GDM1 (cell line): ENCODE results near the gene RUNX2.
"Not testable (repeated sequence)": the region's sequence is repeated elsewhere in the genome, so short reads cannot be mapped to it uniquely, and the experiment has no call there.

Experiments used
- DNase-seq: peaks from one replicate; lab custom pipeline; 2025; lab: John Stamatoyannopoulos, UW

Gene RUNX2

DNA sequence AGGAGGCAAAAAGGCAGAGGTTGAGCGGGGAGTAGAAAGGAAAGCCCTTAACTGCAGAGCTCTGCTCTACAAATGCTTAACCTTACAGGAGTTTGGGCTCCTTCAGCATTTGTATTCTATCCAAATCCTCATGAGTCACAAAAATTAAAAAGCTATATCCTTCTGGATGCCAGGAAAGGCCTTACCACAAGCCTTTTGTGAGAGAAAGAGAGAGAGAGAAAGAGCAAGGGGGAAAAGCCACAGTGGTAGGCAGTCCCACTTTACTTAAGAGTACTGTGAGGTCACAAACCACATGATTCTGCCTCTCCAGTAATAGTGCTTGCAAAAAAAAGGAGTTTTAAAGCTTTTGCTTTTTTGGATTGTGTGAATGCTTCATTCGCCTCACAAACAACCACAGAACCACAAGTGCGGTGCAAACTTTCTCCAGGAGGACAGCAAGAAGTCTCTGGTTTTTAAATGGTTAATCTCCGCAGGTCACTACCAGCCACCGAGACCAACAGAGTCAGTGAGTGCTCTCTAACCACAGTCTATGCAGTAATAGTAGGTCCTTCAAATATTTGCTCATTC lies at the start of gene RUNX2:
Gene RUNX2 (plus strand): TSS at position 375 of the 567 bp plus-strand sequence. CDS start 397 bp downstream, outside the sequence.
- DNase-seq, result peak; percentile 2

DNA sequence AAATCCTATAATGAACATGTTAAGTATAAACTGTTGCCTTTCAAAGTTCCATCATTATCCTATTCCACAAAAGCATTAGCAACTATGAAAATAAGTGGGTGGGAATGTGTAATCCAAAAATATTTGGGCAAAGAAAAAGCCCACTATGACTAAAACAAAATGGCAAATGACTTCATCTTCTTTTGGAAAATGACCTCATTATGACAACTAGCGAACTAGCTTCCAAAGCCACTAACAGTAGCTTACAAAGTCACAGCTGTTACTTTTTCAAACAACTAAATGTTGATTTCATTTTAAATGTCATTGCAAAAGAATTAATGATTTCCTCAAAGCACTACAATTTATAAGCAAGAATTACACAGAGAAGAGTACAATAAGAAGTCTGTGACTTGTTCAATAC lies 49.8 kb upstream of the RUNX2 start:
- no peak for DNase-seq

DNA sequence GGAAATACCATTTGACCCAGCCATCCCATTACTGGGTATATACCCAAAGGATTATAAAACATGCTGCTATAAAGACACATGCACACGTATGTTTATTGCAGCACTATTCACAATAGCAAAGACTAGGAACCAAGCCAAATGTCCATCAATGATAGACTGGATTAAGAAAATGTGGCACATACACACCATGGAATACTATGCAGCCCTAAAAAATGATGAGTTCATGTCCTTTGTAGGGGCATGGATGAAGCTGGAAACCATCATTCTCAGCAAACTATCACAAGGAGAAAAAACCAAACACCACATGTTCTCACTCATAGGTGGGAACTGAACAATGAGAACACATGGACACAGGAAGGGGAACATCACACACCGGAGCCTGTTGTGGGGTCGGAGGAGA lies 41.4 kb upstream of the RUNX2 start:
- not testable (repeated sequence) for DNase-seq

DNA sequence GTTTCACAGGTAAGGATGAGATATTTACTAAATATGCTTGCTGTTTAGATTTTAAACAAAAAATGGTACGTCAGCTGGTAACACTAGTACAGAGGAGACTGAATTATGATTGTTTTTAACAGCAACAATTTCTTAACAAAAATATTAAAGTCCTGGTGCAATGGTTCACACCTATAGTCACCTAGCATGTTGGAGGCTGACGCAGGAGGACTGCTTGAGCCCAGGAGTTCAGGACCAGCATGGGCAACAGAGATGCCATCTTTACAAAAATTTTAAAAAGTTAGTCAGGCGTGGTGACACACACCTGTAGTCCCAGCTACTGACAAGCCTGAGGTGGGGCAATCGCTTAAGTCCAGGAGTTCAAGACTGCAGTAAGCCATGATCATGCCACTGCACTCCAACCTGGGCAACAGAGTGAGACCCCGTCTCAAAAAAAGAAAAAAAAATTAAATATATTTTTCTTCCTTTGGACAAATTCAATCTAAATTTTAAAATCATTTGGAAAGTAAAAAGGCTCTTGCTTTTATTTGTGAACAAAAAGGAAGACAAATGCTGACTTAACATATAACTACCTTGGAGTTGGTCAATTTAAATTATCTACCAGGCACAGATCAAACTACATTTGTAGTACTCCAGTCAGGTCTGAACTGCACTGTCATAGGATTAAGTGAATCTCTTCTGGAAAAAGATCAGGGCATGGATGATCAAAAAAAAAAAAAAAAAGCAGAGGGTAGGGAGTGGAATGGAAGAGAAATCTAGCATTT lies 38.2 kb upstream of the RUNX2 start:
- no peak for DNase-seq

DNA sequence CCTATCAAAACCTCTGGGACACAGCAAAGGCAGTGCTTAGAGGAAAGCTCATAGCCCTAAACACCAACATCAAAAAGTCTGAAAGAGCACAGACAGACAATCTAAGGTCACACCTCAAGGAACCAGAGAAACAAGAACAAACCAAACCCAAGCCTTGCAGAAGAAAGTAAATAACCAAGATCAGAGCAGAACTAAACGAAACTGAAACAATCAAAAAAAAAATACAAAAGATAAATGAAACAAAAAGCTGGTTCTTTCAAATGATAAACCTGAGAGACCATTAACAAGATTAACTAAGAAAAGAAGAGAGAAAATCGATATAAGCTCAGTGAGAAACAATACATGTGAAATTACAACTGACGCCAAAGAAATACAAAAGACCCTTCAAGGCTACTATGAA lies 34.8 kb upstream of the RUNX2 start:
- no peak for DNase-seq

DNA sequence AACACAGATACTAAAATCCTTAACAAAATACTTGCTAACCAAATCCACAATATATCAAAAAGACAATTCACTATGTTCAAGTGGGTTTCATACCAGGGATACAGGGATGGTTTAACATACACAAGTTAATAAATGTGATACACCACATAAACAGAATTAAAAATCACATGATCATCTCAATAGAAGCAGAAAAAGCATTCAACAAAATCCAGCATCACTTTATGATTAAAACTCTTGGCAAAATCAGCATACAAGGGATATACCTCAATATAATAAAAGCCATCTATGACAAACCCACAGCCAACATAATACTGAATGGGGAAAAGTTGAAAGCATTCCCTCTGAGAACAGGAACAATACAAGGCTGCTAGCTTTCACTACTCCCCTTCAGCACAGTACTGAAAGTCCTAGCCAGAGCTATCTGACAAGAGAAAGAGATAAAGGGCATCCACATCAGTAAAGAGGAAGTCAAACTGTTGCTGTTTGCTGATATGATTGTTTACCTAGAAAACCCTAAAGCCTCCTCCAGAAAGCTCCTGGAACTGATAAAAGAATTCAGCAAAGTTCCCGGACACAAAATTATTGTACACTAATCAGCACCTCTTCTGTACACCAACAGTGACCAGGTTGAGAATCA lies 33.9 kb upstream of the RUNX2 start:
- DNase-seq, result not testable (repeated sequence)

DNA sequence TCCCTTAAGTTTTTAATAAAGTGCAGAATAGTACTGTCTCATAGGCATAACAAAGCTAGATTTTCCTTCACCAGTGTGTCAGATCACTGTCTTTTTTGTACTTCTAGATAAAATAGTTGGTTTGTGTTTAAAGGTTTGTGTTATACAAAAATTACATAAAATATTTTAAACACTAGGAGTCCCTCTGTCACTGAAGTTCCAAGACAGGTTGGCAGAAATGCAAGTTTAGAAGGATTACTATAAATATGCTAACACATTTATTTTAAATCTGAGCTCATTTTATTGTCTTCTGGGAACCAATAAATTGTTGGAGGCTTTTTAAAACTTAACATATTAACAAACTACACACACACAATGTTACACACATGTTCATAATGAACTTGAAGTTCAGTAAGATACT lies 30.8 kb upstream of the RUNX2 start:
- DNase-seq, result no peak

DNA sequence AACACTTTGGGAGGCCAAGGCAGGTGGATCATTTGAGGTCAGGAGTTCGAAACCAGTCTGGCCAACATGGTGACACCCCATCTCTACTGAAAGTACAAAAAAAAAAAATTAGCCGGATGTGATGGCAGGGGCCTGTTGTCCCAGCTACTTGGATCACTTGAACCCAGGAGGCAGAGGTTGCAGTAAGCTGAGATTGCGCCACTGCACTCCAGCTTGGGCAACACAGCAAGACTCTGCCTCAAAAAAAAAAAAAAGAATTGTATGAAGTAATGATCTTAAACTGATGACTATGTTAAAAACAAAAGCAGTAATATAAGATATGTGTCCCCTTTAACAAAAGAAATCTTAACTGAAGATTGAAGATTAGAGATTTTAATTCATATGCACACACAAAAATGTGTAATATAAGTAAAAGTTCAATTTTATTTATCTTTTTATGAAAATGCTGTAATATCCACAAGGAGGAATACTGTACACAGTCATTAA lies 29.0 kb upstream of the RUNX2 start:
- no peak for DNase-seq

DNA sequence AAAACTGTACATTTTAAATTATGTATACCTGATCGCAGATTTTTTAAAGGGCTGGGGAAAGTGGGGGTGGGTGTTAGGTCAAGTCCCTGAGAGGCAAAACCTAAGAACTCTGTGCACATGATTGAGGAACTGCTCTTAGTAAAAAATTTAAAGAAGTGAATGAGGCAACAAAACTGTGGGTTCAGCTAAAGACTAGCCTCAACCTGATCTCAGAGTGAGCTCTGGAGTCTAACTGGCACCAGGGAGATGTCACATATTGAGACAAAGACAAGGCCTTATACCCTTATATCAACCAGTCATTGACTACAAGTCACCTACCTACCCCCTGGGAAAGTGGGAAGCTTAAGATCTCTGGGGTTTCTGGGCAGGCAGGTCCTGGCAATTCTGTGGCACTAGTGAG lies 27.4 kb upstream of the RUNX2 start:
- no peak for DNase-seq

DNA sequence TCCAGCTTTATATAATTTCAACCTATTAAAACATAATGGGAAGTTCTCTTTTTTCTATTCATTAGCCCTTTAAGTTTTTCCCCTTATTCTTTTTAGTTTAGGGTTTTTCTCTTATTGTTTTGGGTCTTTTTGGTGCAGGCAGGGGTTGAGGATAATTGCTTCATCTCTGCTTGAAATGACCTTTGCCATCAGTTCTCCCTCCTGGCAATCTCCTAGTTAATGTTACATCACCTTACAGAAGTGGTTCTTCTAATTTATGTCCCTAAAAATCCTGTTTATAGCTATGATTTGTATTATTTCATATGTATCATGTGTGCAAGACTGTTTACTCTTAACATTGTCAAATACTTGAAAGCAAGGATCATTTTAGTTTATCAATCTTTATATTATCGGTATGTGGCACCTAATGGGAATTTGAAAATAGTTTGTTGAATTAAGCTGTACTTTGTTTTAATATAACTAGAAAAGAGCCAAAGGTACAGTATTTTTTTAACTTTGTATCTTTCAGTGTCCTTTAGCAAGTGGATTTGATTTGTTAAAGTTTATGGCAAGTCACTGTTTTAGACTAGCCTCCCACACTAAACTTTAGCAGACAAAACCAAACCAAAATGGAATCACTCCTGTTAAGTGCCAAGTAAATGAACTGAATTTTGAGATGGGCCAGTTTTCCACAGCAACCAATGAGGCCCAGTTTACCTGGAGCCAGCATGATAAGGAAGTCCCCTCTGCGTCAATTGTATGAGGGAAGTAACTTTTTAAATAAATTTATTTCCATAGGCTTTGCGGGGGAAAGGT lies 26.6 kb upstream of the RUNX2 start:
- DNase-seq, result no peak

DNA sequence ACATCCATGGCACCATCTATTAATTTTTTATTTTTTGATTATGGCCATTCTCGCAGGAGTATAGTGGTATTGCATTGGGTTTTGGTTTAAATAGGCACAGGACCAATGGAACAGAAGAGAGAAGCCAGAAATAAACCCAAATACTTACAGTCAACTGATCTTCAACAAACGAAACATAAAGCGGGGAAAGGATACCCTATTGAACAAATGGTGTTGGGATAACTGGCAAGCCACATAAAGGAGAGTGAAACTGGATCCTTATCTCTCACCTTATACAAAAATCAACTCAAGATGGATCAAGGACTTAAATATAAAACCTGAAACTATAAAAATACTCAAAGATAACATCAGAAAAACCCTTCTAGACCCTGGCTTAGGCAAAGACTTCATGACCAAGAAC lies 25.3 kb upstream of the RUNX2 start:
- no peak for DNase-seq

DNA sequence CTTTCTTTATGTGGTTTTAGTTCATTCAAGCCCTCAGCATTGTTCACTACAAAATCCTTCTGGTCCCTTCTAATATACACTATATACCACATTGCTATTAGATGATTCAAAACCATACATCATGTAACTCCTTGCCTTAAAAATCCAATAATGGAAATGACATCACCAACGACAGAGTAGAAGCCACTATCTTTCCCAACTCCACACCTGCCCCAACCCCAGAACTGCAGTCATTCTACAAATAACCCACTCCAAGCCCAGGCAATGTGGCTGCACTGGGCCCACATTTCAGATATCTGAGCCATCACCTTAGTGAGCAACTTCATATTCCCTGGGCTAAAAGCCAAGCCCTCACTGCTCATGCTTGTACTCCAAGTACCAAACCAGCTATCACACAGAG lies 22.6 kb upstream of the RUNX2 start:
- no peak for DNase-seq

DNA sequence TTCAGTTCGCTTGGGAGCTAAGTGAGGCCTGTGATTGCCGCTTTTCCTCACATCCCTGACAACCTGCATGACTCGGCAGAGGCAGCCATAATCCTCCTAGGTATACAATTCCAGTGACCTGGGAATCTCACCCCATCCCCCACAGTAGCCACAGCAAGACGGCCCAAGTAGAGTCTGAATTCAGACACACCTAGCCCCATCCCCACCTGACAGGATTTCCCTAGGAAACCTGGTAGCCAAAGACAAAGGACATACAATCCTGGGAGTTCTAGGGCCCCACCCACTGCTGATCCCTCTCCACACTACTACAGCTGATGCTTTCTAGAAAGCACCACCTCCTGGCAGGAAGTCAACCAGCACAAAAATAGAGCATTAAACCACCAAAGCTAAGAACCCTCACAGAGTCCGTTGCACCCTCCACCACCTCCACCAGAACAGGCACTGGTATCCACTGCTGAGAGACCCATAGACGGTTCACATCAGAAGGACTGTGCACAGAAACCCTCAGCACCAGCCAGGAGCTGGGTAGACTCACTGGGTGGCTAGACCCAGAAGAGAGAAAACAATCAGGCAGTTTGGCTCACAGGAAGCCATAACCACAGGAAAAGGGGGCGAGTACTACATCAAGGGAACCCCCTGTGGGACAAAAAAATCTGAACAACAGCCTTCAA lies 17.9 kb upstream of the RUNX2 start:
- DNase-seq, result peak; percentile 20

DNA sequence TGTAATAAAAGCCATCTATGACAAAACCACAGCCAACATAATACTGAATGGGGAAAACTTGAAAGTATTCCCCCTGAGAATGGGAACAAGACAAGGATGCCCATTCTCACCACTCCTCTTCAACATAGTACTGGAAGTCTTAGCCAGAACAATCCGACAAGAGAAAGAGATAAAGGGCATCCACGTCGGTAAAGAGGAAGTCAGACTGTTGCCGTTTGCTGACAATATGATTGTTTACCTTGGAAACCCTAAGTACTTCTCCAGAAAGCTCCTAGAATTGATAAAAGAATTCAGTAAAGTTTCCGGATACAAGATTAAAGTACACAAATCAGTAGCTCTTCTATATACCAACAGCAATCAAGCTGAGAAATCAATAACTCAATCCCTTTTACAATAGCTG lies 14.0 kb upstream of the RUNX2 start:
- DNase-seq, result no peak

DNA sequence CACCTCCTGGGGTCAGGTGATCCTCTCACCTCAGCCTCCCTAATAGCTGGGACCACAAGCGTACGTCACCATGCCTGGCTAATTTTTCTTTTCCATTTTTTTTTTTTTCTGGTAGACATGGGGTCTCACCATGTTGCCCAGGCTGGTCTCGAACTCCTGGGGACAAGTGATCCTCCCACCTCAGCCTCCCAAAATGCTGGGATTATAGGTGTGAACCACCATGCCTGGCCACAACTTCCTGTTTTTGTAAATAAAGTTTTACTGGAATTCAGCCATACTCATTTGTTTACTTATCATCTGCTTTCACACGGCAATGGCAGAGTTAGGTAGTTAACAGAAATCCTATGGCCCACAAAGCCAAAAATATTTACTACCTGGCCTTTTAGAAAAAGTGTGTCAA lies 7.8 kb upstream of the RUNX2 start:
- DNase-seq, result no peak

DNA sequence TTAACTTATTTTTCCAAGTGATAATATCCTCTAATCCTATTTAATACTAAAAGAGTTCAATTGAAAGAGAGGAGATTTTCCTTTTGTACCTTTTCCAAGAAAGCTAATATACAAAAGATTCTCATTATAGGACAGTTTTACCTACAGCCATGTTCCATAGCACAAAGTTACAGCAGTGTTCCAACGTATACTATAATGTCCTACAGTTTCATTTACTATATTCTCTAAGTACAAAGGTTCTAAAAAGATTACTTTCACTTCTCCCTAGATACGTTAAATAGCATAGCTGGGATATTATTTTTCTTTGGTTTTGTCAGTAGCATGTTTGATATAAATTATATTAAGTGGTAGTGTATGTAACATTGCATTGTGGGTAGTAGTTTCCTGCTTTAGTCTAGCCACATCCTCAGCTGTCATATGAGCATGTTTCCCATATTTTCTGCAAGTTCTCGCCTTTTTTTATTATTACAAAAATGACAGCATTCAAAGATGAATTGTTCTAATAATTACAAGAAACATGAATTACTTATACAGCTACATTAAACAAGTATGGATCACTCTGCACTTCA lies 4.4 kb upstream of the RUNX2 start:
- DNase-seq, result peak; percentile 31

DNA sequence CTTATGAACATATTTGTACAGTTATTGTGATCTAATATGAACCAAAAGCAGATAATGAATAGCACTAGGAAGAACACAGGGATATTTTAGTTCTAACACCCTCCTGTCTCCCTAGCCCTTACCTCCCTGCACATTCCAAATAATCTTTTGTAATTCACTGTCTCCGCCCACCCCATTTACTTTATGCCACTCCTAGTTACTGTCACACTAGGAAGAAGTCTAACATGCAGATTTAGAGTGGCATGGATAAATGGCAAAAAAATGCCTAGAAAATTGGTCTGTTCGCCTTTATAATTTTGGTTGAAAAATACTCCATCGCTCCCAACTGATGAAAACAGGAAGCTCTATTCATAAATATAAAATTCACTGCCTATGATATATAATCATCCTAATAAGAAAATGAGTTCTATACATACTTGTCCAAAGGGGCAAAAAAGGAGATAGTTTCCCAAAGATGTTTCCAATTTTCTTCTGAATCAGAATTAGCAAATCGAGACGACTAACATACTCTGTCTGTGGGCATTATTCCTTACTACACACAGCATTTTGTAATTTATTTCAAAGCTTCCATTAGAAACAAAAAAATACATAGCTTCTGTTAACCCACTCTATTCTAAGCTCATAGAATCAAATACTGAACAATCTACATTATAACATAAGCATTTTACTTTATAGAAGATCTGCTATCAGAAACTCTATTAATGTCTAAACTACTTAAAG lies 1.3 kb upstream of the RUNX2 start:
- DNase-seq, result no peak

DNA sequence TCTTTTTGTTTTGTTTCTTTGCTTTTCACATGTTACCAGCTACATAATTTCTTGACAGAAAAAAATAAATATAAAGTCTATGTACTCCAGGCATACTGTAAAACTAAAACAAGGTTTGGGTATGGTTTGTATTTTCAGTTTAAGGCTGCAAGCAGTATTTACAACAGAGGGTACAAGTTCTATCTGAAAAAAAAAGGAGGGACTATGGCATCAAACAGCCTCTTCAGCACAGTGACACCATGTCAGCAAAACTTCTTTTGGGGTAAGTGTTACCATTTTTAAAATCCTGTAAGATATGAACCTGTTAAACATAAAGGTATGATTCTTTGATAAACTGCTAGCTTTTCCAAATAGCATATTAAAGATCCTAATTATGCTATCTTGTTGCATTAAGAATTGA lies 393 bp downstream of the RUNX2 start:
- DNase-seq, result no peak

DNA sequence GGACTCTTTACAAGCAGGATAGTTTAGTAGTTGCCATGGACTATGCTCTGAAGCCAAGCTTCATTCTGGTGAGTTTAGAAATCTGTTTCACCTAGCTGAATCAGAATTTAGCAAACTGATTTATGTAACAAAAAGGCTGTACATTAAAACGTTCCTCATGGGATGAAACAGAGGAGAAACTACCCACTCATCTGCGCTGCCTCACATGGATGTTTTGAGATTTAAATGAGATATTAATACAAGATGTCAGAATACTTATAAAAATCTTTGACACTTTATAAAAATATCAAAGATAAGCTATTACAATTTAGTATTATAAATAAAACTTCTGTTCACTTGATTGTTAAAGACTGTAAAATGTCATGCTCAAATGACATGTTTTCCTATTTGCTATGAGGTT lies 16.8 kb downstream of the RUNX2 start:
- DNase-seq, result no peak

DNA sequence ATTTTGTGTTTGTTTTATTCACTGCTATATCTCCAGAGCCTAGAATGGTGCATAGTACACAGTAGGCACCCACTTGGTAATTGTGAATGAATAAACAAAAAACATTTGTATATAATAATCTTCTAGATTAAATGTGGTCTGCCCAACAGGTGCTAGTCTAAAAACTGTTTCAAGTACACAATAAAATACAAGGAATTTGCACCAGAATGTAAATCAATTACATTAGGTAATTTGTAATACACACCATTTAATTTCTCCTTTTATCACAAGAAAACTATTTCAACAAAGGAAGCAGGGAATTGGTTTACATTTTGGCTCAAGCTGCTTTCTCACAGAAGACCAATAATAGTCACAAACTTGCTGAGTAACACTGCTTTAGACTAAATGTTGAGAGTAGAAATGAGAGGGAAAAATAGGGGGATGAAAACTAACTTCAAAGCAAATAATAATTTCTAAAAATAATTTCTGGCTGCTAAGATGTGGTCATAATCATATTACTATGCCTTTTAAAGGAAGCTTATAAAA lies 22.1 kb downstream of the RUNX2 start:
- DNase-seq, result no peak

DNA sequence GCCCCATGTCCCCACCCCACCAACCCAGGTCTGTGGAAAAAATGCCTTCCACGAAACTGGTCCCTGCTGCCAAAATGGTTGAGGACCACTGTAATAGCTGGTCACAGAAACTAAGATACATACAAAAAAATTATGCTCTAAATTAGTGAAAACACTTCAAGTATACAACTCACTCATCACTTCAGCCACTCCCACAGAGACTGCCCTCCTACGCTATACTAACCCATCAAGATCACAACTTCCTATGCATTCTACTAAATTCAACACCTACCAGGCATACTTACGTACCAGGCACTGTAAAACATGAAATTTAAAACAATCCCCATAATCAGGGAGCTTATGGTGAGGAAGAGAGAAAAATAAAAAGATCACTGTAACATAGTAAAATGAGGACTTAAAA lies 22.9 kb downstream of the RUNX2 start:
- no peak for DNase-seq
